ENCODE measurements around the gene SLC45A3. TPM values are rescaled to one million over a fixed set of nuclear protein-coding genes. Genes with fewer than 3 reads are reported as not detected.
A peak's percentile ranks its signal among the peaks of the same experiment; 100 is the strongest.

Gene SLC45A3
- total RNA-seq, 1 donor from 2014 or later = 7.5 TPM

DNA sequence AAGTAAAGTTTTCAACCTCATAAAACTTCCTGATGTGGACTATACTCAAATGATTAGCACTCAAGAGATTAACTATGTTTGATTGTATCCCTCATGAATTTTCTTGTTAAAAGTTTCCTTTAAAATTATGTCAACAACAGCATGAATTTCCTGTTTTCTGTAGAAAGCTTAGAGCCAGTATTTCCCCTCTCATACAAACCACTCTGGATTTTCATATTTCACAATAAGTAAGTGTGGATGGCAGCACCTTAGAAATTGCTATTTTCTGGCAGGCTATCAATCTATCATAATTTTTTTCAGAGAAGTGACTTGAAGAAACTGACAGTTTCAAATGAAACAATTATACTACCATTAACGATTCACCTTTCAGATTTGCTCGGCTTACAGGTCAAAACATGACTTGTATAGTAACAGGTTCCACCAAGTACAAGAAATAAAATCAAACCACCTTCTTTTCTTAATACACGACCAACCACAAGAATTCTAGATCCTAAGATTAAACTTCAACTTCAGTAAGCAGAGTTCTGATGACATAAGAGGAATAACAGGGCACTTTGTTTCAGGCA is 69.3 kb downstream of the SLC45A3 start:
- no peak for DNase-seq (ENCODE audit: low spot score in 2 of 2, unreplicated experiment in 2 of 2)
- TF ChIP-seq, protein P1, sequence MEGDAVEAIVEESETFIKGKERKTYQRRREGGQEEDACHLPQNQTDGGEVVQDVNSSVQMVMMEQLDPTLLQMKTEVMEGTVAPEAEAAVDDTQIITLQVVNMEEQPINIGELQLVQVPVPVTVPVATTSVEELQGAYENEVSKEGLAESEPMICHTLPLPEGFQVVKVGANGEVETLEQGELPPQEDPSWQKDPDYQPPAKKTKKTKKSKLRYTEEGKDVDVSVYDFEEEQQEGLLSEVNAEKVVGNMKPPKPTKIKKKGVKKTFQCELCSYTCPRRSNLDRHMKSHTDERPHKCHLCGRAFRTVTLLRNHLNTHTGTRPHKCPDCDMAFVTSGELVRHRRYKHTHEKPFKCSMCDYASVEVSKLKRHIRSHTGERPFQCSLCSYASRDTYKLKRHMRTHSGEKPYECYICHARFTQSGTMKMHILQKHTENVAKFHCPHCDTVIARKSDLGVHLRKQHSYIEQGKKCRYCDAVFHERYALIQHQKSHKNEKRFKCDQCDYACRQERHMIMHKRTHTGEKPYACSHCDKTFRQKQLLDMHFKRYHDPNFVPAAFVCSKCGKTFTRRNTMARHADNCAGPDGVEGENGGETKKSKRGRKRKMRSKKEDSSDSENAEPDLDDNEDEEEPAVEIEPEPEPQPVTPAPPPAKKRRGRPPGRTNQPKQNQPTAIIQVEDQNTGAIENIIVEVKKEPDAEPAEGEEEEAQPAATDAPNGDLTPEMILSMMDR (IDR thresholded peaks at IDR 0.05; ENCODE audit: unreplicated experiment) = no peak
- H3K36me3 Mint-ChIP-seq = peaks cover 20% of the 10 kb centered on the region
- no peaks in the 10 kb centered on the region for H3K27me3 Mint-ChIP-seq (ENCODE audit: low read depth)
- peaks cover 14% of the 10 kb centered on the region for H3K4me1 Mint-ChIP-seq
- no peak overlapping the region for H3K4me3 Mint-ChIP-seq
- no peaks in the 10 kb centered on the region for H3K9me3 Mint-ChIP-seq
- peak overlapping the region; percentile 63 for H3K27ac Mint-ChIP-seq

DNA sequence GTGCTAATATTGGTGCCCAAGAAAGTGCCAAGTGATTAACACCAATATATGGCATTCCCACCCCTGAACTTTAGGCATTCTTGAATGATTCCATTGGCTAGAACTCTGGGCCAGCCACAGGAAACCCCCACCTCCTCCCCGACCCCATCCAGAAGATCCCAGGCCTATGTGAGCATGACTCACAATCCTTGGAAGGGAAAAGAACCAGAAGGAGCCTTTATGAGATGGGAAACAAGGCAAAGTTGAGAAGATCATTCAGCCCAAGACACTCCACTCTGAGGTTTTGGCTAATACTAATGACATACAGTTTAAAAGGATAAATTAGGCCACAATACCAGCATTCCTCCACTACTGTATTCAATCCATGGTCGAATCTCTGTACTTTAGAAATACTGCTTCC is 70.3 kb downstream of the SLC45A3 start:
- H3K9me3 Mint-ChIP-seq = no peaks in the 10 kb centered on the region
- no peak overlapping the region for H3K4me3 Mint-ChIP-seq
- H3K27me3 Mint-ChIP-seq (ENCODE audit: low read depth) = no peaks in the 10 kb centered on the region
- H3K36me3 Mint-ChIP-seq = peaks cover 14% of the 10 kb centered on the region
- H3K27ac Mint-ChIP-seq = peak overlapping the region; percentile 43
- DNase-seq (ENCODE audit: low spot score in 2 of 2, unreplicated experiment in 2 of 2) = no peak
- H3K4me1 Mint-ChIP-seq = peaks cover 14% of the 10 kb centered on the region
- TF ChIP-seq, protein P1 (IDR thresholded peaks at IDR 0.05; ENCODE audit: unreplicated experiment) = no peak

Other genes with a start within 250 kb of the SLC45A3 start
- 0.66 to 0.74 TPM (median 0.72 TPM) in 3 replicates for gene BLACAT1, start 224.5 kb downstream of the SLC45A3 start, total RNA-seq
- gene CDK18, start 175.8 kb downstream of the SLC45A3 start, total RNA-seq = 28.7 to 33.2 TPM (median 31.1 TPM) in 3 replicates
- 32.2 to 36.8 TPM (median 34.8 TPM) in 3 replicates for gene ELK4, start 48.5 kb downstream of the SLC45A3 start, total RNA-seq
- 280 to 304 TPM (median 289 TPM) in 3 replicates for gene NUCKS1, start 69.7 kb upstream of the SLC45A3 start, total RNA-seq
- gene RAB29, start 95.0 kb upstream of the SLC45A3 start, total RNA-seq = 8.7 to 10.4 TPM (median 8.7 TPM) in 3 replicates
- gene SLC41A1, start 132.7 kb upstream of the SLC45A3 start, total RNA-seq = 18.9 to 21.5 TPM (median 19.4 TPM) in 3 replicates
- gene PM20D1, start 169.6 kb upstream of the SLC45A3 start, total RNA-seq = not detected in 3 replicates